ENCODE results near the gene CREB5. TPM values are rescaled to one million over a fixed set of nuclear protein-coding genes. Genes with fewer than 3 reads are reported as not detected.

CREB5 gene
- total and polyA plus RNA-seq, 2 of the 8 experiments (the other 6 are each of a cell fraction or from before 2014, with no cell fraction given): 2.4 to 2.7 TPM

DNA sequence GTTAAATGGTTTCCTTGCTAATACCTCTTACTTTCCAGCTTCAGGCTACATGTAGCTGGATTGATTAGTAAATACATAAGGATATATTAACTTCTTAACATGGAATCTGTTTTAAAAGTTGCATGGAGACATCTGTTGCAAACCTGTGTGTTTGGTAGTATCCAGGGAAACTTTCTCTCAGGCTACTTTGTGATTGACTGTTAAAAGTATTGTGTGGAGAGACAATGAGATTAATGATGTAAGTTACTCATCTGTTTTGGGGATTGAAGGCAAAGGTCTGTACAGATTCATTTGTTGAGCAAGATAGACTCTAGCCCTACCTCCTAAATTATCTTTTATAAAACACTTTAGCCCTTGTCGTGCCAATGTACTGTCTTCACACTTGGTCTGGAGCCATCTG lies 6.6 kb downstream of the CREB5 start:
- Histone ChIP-seq H3K56ac (replicated peaks; ENCODE audit: insufficient read length, low read depth, low read length) (no peak overlapping the region), H2BK20ac (ENCODE audit: low read length) (no peak overlapping the region), H2AFZ (ENCODE audit: low read length) (0 out of 2 replicates have a peak overlapping the region, but pooled peaks have one; percentile 13), H2AK5ac (ENCODE audit: low read depth, low read length) (no peak overlapping the region), H3K23me2 (ENCODE audit: low read depth, low read length) (no peaks in the 10 kb centered on the region), H3K4me2 (ENCODE audit: insufficient read depth in 1 of 2, low read depth in 2 of 2, low read length in 2 of 2) (no peak overlapping the region), H3K14ac (ENCODE audit: insufficient read length) (no peak overlapping the region), H2BK15ac (ENCODE audit: low read length) (no peak overlapping the region), H3K4me1 (replicated peaks in 1 of 4; ENCODE audit: control insufficient read depth in 3 of 4, insufficient read depth in 4 of 4, low read length in 3 of 4) (no peaks in the 10 kb centered on the region), H4K91ac (replicated peaks; ENCODE audit: insufficient read length, low read length) (no peak overlapping the region), H2BK5ac (ENCODE audit: low read depth, low read length) (no peak overlapping the region), H2BK120ac (replicated peaks; ENCODE audit: low read depth, low read length) (no peak overlapping the region), H3K4me3 (ENCODE audit: extremely low read depth in 1 of 4, insufficient read depth in 2 of 4, low read depth in 3 of 4, low read length in 4 of 4) (no peak overlapping the region), H3K9ac (replicated peaks in 1 of 4; ENCODE audit: extremely low read depth in 1 of 4, low read depth in 3 of 4, low read length in 3 of 4) (no peak overlapping the region), H4K8ac (ENCODE audit: extremely low read depth, insufficient read depth, low read length) (no peak overlapping the region), H3K79me2 (ENCODE audit: control insufficient read depth in 1 of 2, insufficient read depth in 2 of 2, low read length in 2 of 2) (no peaks in the 10 kb centered on the region), H3K4ac (replicated peaks; ENCODE audit: insufficient read length, low read depth, low read length) (no peak overlapping the region), H3K79me1 (ENCODE audit: low read depth, low read length) (no peaks in the 10 kb centered on the region), H3K9me3 (ENCODE audit: insufficient read depth in 2 of 2, low read depth in 1 of 2, low read length in 1 of 2) (no peaks in the 10 kb centered on the region), H4K5ac (ENCODE audit: insufficient read length, low read depth, low read length) (no peak overlapping the region), H3K18ac (ENCODE audit: extremely low read depth, low read length) (no peak overlapping the region), H3K36me3 (ENCODE audit: control insufficient read depth in 2 of 4, insufficient read depth in 4 of 4, low read length in 3 of 4) (no peaks in the 10 kb centered on the region), H3K23ac (ENCODE audit: insufficient read length) (no peak overlapping the region), H2BK12ac (ENCODE audit: low read depth, low read length) (no peak overlapping the region), H4K20me1 (replicated peaks in 1 of 2; ENCODE audit: control insufficient read depth in 1 of 2, insufficient read depth in 2 of 2, low read length in 2 of 2) (no peaks in the 10 kb centered on the region), H3K27ac (ENCODE audit: low read depth, low read length) (no peak overlapping the region), H3K27me3 (replicated peaks in 1 of 4; ENCODE audit: control insufficient read depth in 3 of 4, extremely low read depth in 1 of 4, insufficient read depth in 3 of 4, low read length in 3 of 4) (no peaks in the 10 kb centered on the region)
- no peak for TF ChIP-seq SIRT6 (IDR thresholded peaks at IDR 0.05; ENCODE audit: low read length)
- no peak for TF ChIP-seq CTBP2 (IDR thresholded peaks at IDR 0.05; ENCODE audit: borderline replicate concordance, insufficient read depth, insufficient read length, low read length)
- no peak for TF ChIP-seq EZH2 (IDR thresholded peaks at IDR 0.05; ENCODE audit: low read depth, low read length, severe bottlenecking)
- TF ChIP-seq POLR2A (IDR thresholded peaks at IDR 0.05; ENCODE audit: control extremely low read depth in 1 of 2, low read depth in 2 of 2, low read length in 2 of 2): no peak
- no peak for TF ChIP-seq FOSL1 (IDR thresholded peaks at IDR 0.05; ENCODE audit: insufficient read depth, low read depth, low read length)
- no peak for TF ChIP-seq SIX5 (IDR thresholded peaks at IDR 0.05; ENCODE audit: low read depth, low read length)
- no peak for TF ChIP-seq SIN3A (conservative IDR thresholded peaks at IDR 0.05 in 1 of 2, IDR thresholded peaks at IDR 0.05 in 1 of 2; ENCODE audit: low read depth in 1 of 2, low read length in 2 of 2)
- TF ChIP-seq TCF12 (IDR thresholded peaks at IDR 0.05; ENCODE audit: low read depth, low read length): no peak
- TF ChIP-seq CHD2 (IDR thresholded peaks at IDR 0.05; ENCODE audit: low read length): no peak
- WGBS, 2 experiments (ENCODE audit: extremely low coverage in 1 of 2, insufficient coverage in 1 of 2, insufficient read length in 1 of 2, insufficient replicate concordance in 2 of 2, low coverage in 1 of 2, low lambda C conversion rate in 2 of 2, missing lambda C conversion rate in 1 of 2): 90% methylated on average over 1 of the region's 1 CpG; no CpG with 5 or more reads in 1 of the 2 experiments
- FAIRE-seq (no peak), DNase-seq (ENCODE audit: low read depth in 1 of 2, low spot score in 2 of 2) (no peak)
- ChIA-PET CTCF (ENCODE audit: partially characterized antibody) (no interaction called here), POLR2A (ENCODE audit: partially characterized antibody) (no interaction called here)
